ENCODE data around the gene MAGEE2.
A peak's percentile ranks its signal among the peaks of the same experiment; 100 is the strongest.
"Not testable (repeated sequence)": the region's sequence is repeated elsewhere in the genome, so short reads cannot be mapped to it uniquely, and the experiment has no call there.

MAGEE2 gene, protein sequence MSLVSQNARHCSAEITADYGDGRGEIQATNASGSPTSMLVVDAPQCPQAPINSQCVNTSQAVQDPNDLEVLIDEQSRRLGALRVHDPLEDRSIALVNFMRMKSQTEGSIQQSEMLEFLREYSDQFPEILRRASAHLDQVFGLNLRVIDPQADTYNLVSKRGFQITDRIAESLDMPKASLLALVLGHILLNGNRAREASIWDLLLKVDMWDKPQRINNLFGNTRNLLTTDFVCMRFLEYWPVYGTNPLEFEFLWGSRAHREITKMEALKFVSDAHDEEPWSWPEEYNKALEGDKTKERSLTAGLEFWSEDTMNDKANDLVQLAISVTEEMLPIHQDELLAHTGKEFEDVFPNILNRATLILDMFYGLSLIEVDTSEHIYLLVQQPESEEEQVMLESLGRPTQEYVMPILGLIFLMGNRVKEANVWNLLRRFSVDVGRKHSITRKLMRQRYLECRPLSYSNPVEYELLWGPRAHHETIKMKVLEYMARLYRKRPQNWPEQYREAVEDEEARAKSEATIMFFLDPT

DNA sequence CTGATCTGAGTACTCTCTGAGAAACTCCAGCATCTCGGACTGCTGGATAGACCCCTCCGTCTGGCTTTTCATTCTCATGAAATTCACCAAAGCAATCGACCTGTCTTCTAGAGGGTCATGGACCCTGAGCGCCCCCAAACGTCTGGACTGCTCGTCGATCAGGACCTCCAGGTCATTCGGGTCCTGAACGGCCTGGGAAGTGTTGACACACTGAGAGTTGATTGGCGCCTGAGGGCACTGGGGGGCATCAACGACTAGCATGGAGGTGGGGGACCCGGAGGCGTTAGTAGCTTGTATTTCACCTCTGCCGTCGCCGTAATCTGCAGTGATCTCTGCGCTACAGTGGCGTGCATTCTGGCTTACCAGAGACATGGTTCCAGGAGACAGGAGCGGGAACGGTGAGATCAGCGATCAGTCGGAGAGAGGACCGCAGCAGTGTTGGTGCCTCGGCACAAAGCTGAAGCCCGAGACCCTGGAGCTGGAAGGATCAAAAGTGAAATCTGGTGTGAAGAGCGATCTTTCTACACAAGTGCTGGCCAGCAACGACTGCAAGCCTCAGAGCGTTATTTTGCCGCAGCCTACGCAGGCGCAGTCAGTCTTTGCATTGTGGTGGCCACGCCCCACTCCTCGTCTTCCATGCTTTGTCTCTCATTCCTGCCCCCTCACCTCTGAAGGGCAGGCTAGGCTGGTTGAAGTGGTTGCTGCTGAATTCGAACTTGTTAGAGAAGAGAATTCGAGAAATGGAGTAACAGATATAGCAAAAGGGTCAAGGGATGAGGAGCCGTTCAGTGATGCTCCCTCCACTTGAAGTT, at the start of gene MAGEE2:
Gene MAGEE2, minus strand, starts transcription at position 575 of the 812 bp plus-strand sequence. Its CDS starts 203 bp downstream, at position 372.
- TF ChIP-seq, protein P1, sequence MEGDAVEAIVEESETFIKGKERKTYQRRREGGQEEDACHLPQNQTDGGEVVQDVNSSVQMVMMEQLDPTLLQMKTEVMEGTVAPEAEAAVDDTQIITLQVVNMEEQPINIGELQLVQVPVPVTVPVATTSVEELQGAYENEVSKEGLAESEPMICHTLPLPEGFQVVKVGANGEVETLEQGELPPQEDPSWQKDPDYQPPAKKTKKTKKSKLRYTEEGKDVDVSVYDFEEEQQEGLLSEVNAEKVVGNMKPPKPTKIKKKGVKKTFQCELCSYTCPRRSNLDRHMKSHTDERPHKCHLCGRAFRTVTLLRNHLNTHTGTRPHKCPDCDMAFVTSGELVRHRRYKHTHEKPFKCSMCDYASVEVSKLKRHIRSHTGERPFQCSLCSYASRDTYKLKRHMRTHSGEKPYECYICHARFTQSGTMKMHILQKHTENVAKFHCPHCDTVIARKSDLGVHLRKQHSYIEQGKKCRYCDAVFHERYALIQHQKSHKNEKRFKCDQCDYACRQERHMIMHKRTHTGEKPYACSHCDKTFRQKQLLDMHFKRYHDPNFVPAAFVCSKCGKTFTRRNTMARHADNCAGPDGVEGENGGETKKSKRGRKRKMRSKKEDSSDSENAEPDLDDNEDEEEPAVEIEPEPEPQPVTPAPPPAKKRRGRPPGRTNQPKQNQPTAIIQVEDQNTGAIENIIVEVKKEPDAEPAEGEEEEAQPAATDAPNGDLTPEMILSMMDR (IDR thresholded peaks at IDR 0.05; ENCODE audit: unreplicated experiment in 3 of 3) = no peak
- H3K4me3 Mint-ChIP-seq = no peak within 1 kb of the TSS
- no peak within 1 kb of the TSS for H3K27ac Mint-ChIP-seq
- no peaks in the 10 kb centered on the region for H3K36me3 Mint-ChIP-seq (ENCODE audit: low read depth)
- no peaks in the 10 kb centered on the region for H3K27me3 Mint-ChIP-seq (ENCODE audit: low read depth)
- no peaks in the 10 kb centered on the region for H3K4me1 Mint-ChIP-seq
- peaks cover 40% of the 10 kb centered on the region for H3K9me3 Mint-ChIP-seq

DNA sequence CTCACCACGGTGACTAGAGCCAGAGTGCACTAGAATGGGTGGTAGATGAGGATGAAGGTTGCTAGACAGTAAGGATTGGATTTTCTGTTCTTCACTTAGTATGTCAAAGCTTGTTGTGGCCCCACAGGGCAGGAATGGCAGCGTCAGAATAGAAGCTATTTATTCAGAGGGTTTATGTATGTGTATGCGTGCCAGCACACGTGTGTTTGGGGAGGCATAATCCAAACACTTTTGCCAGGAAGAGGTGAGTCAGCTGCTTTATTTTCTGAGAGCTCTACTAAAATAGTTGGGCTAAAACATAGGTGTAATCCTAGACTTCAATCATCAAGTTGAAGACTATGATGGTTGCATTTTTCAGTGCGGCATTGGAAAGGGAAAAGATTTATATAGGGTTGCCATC, 1.2 kb upstream of the MAGEE2 start:
- Mint-ChIP-seq H3K4me3 (no peak overlapping the region), H3K36me3 (ENCODE audit: low read depth) (no peaks in the 10 kb centered on the region), H3K4me1 (no peaks in the 10 kb centered on the region), H3K27me3 (ENCODE audit: low read depth) (no peaks in the 10 kb centered on the region), H3K9me3 (peaks cover 47% of the 10 kb centered on the region), H3K27ac (no peak overlapping the region)
- TF ChIP-seq, protein P1 (IDR thresholded peaks at IDR 0.05; ENCODE audit: unreplicated experiment in 3 of 3) = no peak

DNA sequence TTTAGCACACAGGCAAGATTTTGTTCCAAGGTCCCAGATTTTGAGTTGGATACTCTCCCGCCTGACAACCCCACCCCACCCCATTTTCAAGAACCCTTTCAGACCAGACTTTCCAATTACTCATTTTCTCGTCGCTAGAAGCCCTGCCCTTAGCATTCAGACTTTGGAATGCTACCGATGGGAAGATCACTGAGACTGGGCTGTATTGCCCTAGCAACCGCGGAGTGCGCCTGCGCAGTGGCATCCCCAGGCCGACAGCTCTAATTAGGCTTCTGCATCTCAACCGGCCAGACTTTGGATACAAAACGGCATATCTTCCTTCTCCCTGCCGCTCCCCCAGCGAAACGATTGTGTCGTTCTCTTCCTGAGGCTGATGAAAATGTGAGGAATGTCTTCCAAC, 3.4 kb downstream of the MAGEE2 start:
- TF ChIP-seq, protein P1 (IDR thresholded peaks at IDR 0.05; ENCODE audit: unreplicated experiment in 3 of 3) = no peak
- Mint-ChIP-seq H3K36me3 (ENCODE audit: low read depth) (no peaks in the 10 kb centered on the region), H3K9me3 (peaks cover 36% of the 10 kb centered on the region), H3K4me1 (no peaks in the 10 kb centered on the region), H3K27me3 (ENCODE audit: low read depth) (no peaks in the 10 kb centered on the region), H3K27ac (no peak overlapping the region), H3K4me3 (no peak overlapping the region)

DNA sequence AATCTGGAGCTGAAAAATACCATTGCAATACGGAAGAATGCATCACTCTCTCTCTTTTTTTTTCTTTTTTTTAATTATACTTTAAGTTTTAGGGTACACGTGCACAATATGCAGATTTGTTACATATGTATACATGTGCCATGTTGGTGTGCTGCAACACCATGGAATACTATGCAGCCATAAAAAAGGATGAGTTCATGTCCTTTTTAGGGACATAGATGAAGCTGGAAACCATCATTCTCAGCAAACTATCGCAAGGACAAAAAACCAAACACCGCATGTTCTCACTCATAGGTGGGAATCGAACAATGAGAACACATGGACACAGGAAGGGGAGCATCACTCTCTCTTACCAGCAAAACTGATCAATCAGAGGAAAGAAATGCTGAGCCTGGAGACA, 17.0 kb downstream of the MAGEE2 start:
- H3K36me3 Mint-ChIP-seq (ENCODE audit: low read depth) = not testable (repeated sequence)

DNA sequence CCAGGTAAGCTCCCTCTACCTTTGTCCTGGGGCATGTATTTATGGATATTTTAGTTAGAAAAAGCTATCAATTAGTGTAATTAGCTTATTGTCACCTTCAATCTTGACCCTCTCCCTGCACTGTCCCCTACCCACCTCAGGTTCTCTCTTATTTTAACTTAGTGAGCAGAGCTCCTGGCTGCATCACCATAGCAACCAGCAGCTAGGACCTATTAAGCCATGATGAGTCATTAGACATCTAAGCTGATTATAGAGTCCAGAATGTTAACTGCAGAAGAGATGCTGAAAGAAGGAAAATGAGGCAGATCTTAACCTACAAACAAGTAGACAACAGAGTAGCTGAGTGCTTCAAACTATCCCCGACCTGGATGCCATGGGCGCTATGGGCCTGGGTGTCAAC, 36.6 kb downstream of the MAGEE2 start:
- Mint-ChIP-seq H3K36me3 (ENCODE audit: low read depth) (peaks cover 24% of the 10 kb centered on the region), H3K27me3 (ENCODE audit: low read depth) (no peaks in the 10 kb centered on the region), H3K4me3 (peak overlapping the region; percentile 79 to 88 (median 82)), H3K9me3 (peaks cover 47% of the 10 kb centered on the region), H3K27ac (no peak overlapping the region), H3K4me1 (no peaks in the 10 kb centered on the region)
- TF ChIP-seq, protein P1 (IDR thresholded peaks at IDR 0.05; ENCODE audit: unreplicated experiment in 3 of 3) = no peak

More for the DNA sequence above, 17.0 kb downstream of the MAGEE2 start:
- not testable (repeated sequence) for H3K4me3 Mint-ChIP-seq; H3K27me3 Mint-ChIP-seq (ENCODE audit: low read depth); H3K4me1 Mint-ChIP-seq; H3K27ac Mint-ChIP-seq
- peaks cover 27% of the 10 kb centered on the region for H3K9me3 Mint-ChIP-seq

Data from nephron (organoid).